ENCODE data around the gene HABP2. TPM values are rescaled to one million over a fixed set of nuclear protein-coding genes. Genes with fewer than 3 reads are reported as not detected.

The HABP2 gene
- total RNA-seq, 4 donors from 2014 or later: 0.72 TPM; not detected in 3

DNA sequence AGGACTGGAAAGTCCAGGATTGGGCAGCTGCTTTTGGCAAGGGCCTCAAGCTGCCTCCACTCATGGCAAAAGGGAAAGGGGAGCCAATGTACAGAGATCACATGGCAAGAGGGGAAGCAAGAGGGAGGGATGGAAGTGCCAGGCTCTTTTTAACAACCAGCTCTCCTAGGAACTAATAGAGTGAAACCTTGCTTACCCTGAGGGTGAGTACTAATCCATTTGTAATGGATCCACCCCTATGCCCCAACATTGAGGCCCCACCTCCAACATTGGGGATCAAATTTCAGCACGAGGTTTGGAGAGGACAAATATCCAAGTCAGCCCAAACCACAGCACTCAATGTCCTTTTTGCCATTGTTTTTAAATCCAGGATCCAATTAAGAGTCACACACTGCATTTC, 12.5 kb downstream of the HABP2 start:
- WGBS: 11% methylated on average over 1 of the region's 1 CpG
- Histone ChIP-seq H3K9me3 (no peaks in the 10 kb centered on the region), H3K4me3 (no peak overlapping the region), H3K27me3 (no peaks in the 10 kb centered on the region), H3K36me3 (no peaks in the 10 kb centered on the region), H3K27ac (no peak overlapping the region), H3K4me1 (peaks cover 4% of the 10 kb centered on the region)
- no peak for DNase-seq (ENCODE audit: low spot score in 2 of 2)
- TF ChIP-seq, protein P1, sequence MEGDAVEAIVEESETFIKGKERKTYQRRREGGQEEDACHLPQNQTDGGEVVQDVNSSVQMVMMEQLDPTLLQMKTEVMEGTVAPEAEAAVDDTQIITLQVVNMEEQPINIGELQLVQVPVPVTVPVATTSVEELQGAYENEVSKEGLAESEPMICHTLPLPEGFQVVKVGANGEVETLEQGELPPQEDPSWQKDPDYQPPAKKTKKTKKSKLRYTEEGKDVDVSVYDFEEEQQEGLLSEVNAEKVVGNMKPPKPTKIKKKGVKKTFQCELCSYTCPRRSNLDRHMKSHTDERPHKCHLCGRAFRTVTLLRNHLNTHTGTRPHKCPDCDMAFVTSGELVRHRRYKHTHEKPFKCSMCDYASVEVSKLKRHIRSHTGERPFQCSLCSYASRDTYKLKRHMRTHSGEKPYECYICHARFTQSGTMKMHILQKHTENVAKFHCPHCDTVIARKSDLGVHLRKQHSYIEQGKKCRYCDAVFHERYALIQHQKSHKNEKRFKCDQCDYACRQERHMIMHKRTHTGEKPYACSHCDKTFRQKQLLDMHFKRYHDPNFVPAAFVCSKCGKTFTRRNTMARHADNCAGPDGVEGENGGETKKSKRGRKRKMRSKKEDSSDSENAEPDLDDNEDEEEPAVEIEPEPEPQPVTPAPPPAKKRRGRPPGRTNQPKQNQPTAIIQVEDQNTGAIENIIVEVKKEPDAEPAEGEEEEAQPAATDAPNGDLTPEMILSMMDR (IDR thresholded peaks at IDR 0.05): no peak
- TF ChIP-seq EP300 (IDR thresholded peaks at IDR 0.05) (no peak), POLR2AphosphoS5 (IDR thresholded peaks at IDR 0.05) (no peak), POLR2A (IDR thresholded peaks at IDR 0.05) (no peak)

DNA sequence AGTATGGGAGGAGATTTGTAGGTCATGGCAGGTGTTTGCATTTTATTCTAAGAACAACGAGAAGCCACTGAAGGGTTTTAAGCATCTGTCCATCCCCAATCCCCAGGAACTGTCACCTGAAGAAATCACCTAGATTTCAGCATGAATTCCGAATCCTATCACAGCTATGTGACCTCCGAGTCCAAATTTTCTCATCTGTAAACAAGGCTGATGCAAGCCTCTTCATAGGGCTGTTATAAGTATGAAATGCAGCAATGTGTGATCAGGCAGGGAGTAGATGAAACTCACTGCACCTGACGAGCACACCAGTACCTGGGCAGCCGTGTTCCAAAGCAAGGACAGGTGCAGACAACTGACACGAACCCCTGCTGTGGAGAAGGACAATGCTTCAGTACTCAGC, 14.0 kb downstream of the HABP2 start:
- Histone ChIP-seq H3K27me3 (no peaks in the 10 kb centered on the region), H3K4me3 (no peak overlapping the region), H3K4me1 (peaks cover 4% of the 10 kb centered on the region), H3K36me3 (no peaks in the 10 kb centered on the region), H3K27ac (no peak overlapping the region), H3K9me3 (no peaks in the 10 kb centered on the region)
- no peak for DNase-seq (ENCODE audit: low spot score in 2 of 2)
- no peak for TF ChIP-seq POLR2AphosphoS5 (IDR thresholded peaks at IDR 0.05)
- TF ChIP-seq, protein P1 (IDR thresholded peaks at IDR 0.05): no peak
- 77% methylated on average over 6 of the region's 6 CpGs for whole genome bisulfite sequencing

DNA sequence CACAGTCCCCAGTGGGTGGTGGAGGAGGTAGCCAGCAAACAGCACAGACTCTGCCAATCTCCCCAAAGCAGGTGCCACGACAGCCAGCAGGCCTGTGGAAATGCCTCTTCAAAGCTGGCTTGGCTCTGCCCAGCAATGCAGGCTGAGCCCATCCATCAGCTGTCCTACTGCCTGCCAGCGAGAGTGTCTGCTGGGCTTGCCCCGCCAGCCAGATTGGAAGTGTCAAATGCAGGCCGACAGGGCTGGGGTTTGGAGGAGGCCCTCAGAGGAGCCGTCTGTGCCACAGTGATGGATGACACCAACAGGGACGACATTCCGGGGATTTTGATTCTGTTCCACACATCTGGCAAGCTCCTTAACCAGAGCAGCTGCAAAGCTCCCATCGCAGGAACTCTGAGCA, 16.7 kb downstream of the HABP2 start:
- H3K4me3 ChIP-seq: no peak overlapping the region

DNA sequence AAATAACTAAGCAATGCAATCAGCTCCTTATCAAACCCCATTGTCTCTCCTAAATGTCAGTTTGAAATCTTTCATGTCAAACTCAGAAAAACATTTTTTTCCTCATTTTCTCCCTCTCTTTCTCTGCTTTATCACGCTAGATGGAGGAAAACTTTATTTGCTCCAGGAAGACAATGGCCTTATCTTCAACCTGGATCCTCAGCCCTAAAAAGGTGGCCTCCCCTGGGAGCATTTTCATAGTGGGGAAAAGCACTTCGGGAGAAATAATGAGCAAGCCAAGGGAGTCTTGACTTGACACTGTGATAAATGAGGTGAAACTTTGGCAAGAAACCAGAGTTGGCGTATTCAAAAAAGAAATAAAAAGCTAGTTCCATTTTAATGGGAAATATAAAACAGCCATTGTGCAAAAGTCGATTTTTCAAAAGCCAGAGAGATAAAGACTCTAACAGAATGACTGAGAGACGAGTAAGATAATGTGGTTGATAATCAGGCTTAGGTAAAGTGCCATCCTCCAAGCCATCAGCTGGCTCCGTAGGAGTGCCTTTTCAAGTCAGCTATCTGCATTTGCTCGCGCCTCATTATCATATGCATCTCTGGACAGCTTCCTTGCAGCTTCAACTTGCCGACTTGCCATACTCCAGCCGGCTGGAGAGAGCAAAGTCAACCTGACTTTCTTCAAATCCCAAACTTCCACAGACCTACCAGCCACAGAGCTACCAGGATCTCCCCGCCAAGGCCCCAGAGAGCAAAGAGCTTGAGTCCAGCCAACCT, 19.9 kb downstream of the HABP2 start:
- H3K36me3 ChIP-seq: no peaks in the 10 kb centered on the region
- H3K4me1 ChIP-seq: no peaks in the 10 kb centered on the region
- H3K9me3 ChIP-seq: no peaks in the 10 kb centered on the region
- H3K4me3 ChIP-seq: no peak overlapping the region
- WGBS: 34% methylated on average over 11 of the region's 11 CpGs
- TF ChIP-seq, protein P1 (IDR thresholded peaks at IDR 0.05): no peak
- TF ChIP-seq POLR2AphosphoS5 (IDR thresholded peaks at IDR 0.05) (no peak), POLR2A (IDR thresholded peaks at IDR 0.05) (no peak), EP300 (IDR thresholded peaks at IDR 0.05) (no peak)
- DNase-seq (ENCODE audit: low spot score in 2 of 2): no peak
- H3K27ac ChIP-seq: no peak overlapping the region
- peaks cover 2% of the 10 kb centered on the region for H3K27me3 ChIP-seq

More for the DNA sequence above, 16.7 kb downstream of the HABP2 start:
- TF ChIP-seq EP300 (IDR thresholded peaks at IDR 0.05) (no peak), POLR2A (IDR thresholded peaks at IDR 0.05) (no peak), POLR2AphosphoS5 (IDR thresholded peaks at IDR 0.05) (no peak)
- TF ChIP-seq, protein P1 (IDR thresholded peaks at IDR 0.05): no peak
- 61% methylated on average over 7 of the region's 8 CpGs for WGBS
- DNase-seq (ENCODE audit: low spot score in 2 of 2): no peak
- Histone ChIP-seq H3K36me3 (no peaks in the 10 kb centered on the region), H3K4me1 (no peaks in the 10 kb centered on the region), H3K27ac (no peak overlapping the region), H3K27me3 (peaks cover 2% of the 10 kb centered on the region), H3K9me3 (no peaks in the 10 kb centered on the region)

DNA sequence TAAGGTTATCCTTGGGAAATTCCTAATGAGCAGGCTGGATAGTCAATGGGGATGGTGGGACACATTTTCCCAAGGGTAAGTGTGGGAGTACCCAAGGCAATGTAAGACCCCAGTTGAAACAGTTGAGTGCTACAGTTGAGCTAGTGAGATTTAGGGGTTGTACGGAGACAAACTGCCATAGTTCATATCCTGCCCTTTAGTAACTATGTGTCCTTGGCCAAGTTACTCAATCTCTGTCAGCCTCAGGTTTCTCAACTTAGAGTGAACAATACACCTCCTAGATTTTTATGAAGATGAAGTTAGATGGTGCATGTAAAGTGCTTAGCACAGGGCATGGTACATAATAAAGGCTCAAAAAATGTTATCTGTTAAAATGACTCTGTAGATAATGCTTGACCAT, 20.5 kb downstream of the HABP2 start:
- Histone ChIP-seq H3K9me3 (no peaks in the 10 kb centered on the region), H3K4me1 (no peaks in the 10 kb centered on the region), H3K36me3 (no peaks in the 10 kb centered on the region), H3K4me3 (no peak overlapping the region), H3K27me3 (peaks cover 2% of the 10 kb centered on the region), H3K27ac (no peak overlapping the region)
- WGBS: 100% methylated on average over 1 of the region's 1 CpG
- DNase-seq (ENCODE audit: low spot score in 2 of 2): no peak
- TF ChIP-seq, protein P1 (IDR thresholded peaks at IDR 0.05): no peak
- TF ChIP-seq EP300 (IDR thresholded peaks at IDR 0.05): no peak
- TF ChIP-seq POLR2AphosphoS5 (IDR thresholded peaks at IDR 0.05): no peak
- TF ChIP-seq POLR2A (IDR thresholded peaks at IDR 0.05): no peak

Data from suprapubic skin (tissue), 4 donors.